HG03135 (cell line): ENCODE measurements around the gene RGL3.
"Not testable (repeated sequence)": the region's sequence is repeated elsewhere in the genome, so short reads cannot be mapped to it uniquely, and the experiment has no call there.

Experiments used
- ATAC-seq: cut with Tn5 transposase; IDR thresholded peaks from one replicate; pipeline ENCODE4 v1.9.1; 2021; ENCODE audit warnings: mild to moderate bottlenecking, moderate library complexity; ENCODE audit not compliant: unreplicated experiment

RGL3 gene

DNA sequence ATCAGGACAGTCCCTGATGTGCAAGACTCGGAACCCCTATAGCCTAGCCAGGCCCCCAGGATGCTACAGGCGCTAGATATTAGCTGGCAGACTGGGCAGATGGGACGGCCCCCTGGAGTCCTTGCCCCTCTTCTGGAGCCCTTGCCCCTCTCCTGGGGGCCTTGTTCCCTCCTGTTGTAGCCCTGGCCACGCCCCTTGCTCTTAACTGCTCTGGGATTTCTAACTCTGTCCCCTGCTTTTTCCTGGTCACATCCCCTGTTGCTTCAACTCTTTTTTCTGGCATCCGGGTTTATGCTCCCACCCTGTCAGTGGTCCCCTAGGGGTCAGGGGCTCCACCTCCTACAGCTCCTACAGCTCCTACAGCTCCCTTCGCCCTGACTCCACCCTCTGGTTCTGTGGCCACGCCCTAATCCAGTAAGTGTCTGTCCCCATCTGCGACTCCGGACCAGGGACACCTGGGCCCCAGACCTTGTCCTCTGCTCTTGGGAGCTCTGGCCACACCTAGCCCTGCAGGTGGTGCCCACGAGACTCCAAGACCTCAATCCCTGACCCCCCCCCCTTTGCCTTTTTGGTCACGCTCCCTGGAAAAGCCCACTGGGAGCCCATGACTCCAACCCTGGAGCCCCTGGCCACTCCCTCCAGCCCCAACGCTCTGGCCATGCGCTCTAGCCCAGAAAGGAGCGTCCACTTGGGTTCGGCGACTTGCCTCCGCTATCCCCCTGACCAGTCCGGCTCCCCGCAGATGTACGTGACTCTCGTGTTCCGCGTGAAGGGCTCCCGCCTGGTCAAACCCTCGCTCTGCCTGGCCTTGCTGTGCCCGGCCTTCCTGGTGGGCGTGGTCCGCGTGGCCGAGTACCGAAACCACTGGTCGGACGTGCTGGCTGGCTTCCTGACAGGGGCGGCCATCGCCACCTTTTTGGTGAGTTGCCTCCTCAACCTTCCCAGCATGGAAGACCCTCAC lies 57.1 kb downstream of the RGL3 start:
- ATAC-seq: no peak

DNA sequence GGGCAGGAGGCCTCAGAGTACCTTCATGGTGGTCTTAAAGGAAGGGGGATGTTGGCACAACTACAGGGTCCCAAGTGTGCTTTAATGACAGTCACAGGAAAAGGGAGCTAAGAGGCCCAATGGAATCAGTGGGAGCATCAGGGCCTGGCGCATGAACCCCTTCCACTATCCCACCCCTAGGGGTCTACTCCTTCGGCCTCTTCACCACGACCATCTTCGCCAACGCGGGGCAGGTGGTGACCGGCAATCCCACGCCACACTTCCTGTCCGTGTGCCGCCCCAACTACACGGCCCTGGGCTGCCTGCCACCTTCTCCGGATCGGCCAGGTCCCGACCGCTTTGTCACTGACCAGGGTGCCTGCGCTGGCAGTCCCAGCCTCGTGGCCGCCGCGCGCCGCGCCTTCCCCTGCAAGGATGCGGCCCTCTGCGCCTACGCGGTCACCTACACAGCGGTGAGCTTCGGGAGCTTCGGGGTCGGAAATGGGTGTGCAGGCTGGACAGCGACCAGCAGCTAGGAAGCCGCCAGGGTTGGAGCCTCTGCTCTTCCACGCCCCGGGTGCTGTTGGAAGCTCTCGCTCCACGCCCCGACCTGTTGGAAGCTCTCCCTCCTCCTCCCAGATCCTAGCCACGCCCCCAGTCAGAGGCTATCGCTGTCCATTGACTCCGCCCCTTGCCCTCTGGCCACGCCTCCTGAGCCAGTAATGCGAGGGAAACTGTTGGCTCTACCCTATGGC lies 57.9 kb downstream of the RGL3 start:
- ATAC-seq: no peak

DNA sequence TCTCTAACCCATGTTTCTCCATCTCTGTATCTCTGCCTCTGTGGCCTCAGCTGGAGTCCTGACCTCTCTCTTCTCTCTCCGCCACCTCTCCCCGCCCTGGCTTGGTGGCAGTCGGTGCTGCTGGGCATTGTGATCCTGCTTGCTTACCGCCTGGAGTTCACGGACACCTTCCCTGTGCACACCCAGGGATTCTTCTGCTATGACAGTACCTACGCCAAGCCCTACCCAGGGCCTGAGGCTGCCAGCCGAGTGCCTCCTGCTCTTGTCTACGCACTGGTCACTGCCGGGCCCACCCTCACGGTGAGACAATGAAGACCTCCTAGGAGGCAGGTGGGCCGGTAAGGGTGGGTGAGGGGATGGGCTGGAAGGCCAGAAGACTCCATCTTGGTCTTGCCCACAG lies 59.7 kb downstream of the RGL3 start:
- ATAC-seq: no peak

DNA sequence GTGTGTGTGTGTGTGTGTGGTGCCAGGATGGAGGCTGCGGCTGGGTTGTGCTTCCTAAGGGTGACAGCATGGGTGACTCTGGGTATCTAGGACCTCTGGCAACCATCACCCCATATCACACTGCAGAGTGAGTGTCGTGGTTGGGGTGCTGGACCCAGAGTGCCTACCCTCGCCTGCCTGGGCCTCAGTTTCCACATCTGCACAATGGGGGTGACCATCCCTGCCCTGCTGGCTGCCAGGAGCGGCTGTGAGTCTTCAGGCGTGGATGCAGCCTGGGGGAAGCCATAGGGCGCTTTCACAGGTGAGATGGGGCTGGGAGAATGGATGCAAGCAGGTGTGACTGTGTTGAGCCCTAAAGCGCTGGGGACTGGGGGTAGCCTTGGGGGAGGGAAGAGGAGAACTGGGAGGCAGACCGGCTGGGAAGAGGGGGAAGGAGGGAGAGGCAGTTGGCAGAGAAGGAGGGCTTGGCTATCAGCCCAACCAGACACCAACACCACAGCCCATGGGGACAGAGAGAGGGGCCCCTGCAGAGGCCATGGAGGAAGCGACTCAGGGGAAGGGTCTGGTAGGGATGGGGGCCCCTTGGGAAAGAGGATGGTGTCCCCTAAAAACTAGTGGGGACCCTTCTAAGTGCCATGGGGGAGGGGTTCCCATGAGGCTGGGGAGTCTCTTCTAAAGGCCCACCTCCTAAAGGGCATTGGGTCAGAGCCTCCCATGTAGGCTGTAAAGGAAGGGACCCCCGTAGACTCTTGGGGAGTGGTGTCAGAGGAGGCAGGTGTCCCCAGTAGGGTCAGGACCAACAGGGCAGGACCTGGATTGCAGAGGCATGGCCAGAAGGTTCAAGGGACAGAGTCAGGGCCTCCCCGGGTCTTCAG lies 62.2 kb downstream of the RGL3 start:
- no peak for ATAC-seq

DNA sequence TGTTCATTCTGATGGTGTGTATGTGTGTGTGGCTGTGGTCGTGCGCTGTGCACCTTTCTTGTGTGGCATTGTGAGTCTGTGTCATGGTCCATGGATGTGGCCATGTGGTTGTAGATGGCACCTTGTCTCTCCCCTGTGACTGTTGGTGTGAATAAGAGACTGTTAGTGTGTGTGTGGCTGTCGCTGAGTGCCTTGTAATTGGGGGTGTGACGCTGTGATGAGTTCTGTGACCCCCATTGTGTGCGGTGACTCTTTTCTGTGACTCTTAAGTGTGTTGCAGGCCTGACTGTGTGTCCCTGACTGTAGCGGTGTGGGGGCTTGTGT lies 63.1 kb downstream of the RGL3 start:
- ATAC-seq: no peak

DNA sequence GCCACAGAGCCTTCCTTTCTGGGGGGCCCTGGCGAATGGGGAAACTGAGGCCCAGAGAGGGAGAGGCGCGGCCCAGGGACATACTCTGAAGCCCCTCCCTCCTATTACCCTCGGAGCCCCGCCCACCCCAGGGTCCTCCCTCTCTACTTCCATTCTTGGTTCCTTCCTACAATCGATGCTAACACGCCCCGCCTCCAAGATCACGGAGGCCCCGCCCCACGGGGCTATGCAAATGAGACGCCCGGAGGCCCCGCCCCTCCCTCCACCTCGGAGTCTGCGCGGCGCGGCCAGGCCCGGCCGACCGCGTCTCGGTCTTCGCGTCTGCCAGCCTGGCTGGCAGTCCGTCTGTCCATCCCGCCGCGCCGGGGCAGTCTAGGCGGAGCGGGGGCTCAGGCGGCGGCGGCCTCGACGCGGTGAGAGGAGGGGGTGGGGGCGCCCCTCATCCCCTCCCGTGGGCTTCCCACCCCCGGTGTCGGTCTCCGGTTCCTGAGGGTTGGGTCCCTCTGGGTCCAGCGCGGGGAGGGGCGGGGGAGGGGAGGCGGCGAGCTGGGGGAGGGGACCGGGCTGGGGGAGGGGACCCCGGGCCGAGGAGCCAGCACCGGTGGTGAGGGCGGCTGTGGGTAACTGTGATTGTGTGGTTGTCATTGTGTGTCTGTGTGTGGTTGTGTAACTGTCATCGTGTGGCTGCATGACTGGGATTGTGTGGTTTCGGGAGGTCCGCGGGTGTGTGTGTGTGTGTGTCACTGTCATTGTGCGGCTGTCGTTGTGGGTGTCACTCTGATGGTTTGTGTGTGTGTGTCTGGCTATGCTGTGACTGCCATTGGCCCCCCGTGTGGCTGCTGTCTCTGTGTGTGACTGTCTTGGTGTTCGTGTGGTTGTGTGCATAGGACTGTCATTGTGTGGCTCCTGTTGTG lies 63.7 kb downstream of the RGL3 start, which contains the start of gene PLPPR2:
Gene PLPPR2, plus strand, starts transcription at position 273 of the 914 bp plus-strand sequence. CDS start 2,242 bp downstream, outside the sequence.
- ATAC-seq: no peak

DNA sequence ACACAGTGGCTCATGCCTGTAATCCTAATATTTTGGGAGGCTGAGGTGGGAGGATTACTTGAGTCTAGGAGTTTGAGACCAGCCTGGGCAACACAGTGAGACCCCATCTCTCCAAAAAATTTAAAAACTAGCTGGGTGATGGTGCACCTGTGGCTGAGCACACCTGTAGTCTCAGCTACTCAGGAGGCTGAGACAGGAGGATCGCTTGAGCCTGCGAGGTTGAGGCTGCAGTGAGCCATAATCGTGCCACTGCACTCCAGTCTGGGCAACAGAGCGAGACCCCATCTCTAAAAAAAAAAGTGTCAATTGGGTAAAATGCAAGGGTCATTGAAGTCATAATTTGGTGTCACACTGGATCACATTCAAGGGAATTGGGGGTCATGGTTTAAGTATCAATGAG lies 65.0 kb downstream of the RGL3 start:
- not testable (repeated sequence) for ATAC-seq

DNA sequence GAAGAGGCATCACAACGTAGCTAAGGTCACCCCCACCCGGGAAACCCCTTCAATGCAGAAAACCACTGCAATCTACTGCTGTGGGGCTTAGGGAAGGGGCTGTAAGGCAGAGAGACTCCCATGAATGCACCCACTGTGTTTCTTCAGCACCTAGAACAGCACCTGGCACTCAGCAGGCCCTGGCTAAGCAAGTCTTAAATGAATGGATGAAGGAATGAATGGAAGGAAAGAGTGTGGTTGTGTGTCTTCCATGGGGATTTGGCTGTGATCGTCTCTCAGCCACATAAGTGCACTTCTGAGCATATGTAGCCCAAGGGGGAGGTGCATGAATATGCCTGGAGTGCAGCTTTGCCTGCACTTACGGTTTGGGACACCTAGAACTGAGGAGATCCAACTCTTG lies 69.9 kb downstream of the RGL3 start:
- ATAC-seq: no peak

DNA sequence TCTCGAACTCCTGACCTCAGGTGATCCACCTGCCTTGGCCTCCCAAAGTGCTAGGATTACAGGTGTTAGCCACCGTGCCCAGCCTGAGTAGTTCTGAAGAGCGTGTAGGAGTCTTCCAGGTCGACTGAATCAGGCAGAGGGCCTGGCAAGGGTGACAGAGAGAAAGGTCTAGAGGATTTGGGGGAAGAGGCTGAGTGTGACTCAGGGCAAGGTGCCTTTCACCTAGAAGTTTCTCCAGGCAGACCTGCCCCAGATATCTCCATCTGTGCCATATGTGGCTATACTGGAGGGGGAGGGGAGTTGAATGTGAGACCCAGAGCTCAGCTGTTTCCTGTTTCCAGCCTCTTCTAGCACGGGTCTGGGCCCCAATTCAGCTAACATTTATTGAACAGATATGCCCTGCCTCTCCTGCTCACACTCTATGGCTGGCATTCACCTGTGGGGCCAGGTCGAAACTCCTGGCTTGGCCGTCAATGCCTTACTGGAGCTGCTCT lies 71.5 kb downstream of the RGL3 start:
- no peak for ATAC-seq

DNA sequence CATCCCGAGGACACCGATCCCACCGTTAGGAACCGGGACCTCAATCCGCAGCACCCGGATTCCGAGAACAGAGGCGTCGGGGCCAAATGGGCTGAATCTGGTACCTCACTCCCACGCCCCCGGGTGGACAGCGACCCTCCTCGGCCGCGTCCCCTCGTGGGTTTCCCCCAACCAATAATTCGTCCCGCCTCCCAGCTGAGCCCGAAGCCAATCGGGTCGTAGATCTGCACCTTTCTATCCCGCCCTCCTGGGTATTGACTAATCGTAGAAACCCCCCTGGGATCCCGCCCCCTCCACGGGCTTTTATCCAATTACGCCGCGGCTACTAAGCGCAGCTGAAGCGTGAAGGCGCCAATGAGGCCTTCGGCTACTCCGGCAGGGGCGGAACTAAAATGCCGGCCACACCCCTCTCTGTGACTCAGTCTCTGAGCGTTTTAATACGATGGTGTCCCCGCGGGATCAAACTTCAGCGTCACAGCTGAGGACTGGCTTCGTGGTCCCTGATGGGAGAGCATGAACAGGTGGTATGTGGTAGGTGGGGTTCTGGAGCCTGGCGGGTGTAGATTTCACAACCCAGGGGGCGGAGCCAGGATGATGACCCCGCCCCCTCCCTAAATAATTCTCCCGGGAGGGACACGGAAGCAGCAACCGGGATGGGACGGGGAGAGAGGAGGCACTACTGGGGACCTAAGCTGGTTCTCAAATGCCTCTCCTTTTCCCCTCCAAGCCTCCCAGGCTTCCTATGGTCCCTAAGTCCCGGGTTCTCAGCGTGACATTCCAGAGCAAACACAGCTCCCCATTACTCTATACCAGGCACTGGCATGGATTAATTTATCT lies 72.8 kb downstream of the RGL3 start, which contains the start of the genes CCDC159 and TMEM205:
Gene CCDC159, plus strand, starts transcription at position 416 of the 837 bp plus-strand sequence. Its CDS starts 88 bp downstream, at position 504.
Gene TMEM205, minus strand, starts transcription at position 165 of the 837 bp plus-strand sequence. CDS start 649 bp downstream, outside the sequence.
- ATAC-seq: peak; percentile 89

DNA sequence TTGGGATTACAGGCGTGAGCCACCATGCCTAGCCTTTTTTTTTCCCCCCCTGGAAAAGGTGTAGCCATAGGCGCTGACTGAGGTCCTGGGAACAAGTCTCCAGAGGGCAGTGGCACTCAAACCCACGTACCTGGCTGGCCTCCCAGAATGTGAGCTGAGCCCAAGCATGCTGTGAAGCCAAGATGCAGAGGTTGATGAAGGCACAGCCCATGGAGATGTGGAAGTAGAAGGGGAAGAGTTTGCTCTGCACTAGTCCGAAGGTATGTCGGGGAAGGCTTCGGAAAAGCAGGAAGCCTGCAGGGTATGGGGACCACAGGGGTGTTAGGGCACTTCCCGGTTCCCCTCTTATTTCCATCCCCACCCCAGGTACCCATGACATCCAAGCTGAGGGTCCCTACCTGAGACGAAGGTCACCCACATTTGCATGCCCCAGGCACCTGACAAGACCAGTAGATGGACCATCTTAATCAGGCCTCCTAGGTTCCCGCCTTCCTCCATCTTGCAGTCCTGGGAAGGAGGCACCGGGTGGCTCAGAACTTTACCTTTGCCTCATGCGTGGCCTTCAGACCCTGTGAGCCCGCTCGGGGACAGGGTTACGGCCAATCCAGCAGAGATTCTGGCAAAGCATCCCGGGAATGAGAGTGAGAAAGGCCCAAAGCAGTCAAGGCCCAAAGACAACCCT lies 73.9 kb downstream of the RGL3 start:
- ATAC-seq: no peak
